SK-N-DZ (cell line): ENCODE data around the gene NELFE.

Experiments used
- DNase-seq: peaks from one replicate; pipeline ENCODE4 v3.0.0-alpha.2; 2015; ENCODE audit warnings: low spot score

NELFE gene

GRCh38 chr6:31972709-31973350 is 14.1 kb upstream of the NELFE start:
- DNase-seq: no peak

GRCh38 chr6:31971993-31972708 is 13.4 kb upstream of the NELFE start, which contains the start of gene DXO:
Gene DXO, minus strand, starts transcription at chr6:31972138. Its CDS starts 463 bp downstream, at chr6:31971675.
- peak; percentile 99 for DNase-seq

- no peak for DNase-seq
These were observed 12.7 kb upstream of the NELFE start for GRCh38 chr6:31971279-31971992.

- no peak for DNase-seq
These were observed 12.0 kb upstream of the NELFE start for GRCh38 chr6:31970604-31971271.

- DNase-seq: no peak
These were observed 11.2 kb upstream of the NELFE start for GRCh38 chr6:31969712-31970603.

GRCh38 chr6:31968791-31969711 is 10.3 kb upstream of the NELFE start:
- no peak for DNase-seq

- no peak for DNase-seq
These were observed 9.6 kb upstream of the NELFE start for GRCh38 chr6:31968326-31968725.

- DNase-seq: no peak
These were observed 9.2 kb upstream of the NELFE start for GRCh38 chr6:31967926-31968320.

- no peak for DNase-seq
These were observed 8.5 kb upstream of the NELFE start for GRCh38 chr6:31966997-31967925.

GRCh38 chr6:31966506-31966905 is 7.7 kb upstream of the NELFE start:
- no peak for DNase-seq

- no peak for DNase-seq
These were observed 6.9 kb upstream of the NELFE start for GRCh38 chr6:31965700-31966099.

GRCh38 chr6:31963921-31964320 is 5.2 kb upstream of the NELFE start:
- DNase-seq: no peak

- no peak for DNase-seq
These were observed 2.8 kb upstream of the NELFE start for GRCh38 chr6:31961616-31962015.

- no peak for DNase-seq
These were observed 395 bp downstream of the NELFE start for GRCh38 chr6:31958412-31958740.

GRCh38 chr6:31956796-31957195 is 2.0 kb downstream of the NELFE start:
- no peak for DNase-seq

GRCh38 chr6:31954511-31954910 is 4.3 kb downstream of the NELFE start:
- DNase-seq: no peak

- no peak for DNase-seq
These were observed 5.9 kb downstream of the NELFE start for GRCh38 chr6:31952890-31953289.

- DNase-seq: peak; percentile 46
These were observed 6.5 kb downstream of the NELFE start for GRCh38 chr6:31952140-31952805.
